ENCODE results near the gene TAS2R7. TPM values are rescaled to one million over a fixed set of nuclear protein-coding genes. Genes with fewer than 3 reads are reported as not detected.

TAS2R7 gene
- polyA plus RNA-seq, 2 of the 4 experiments (the other 2 are of a cell fraction) = not detected

- Histone ChIP-seq H3K4me2 (no peak overlapping the region), H3K27ac (no peak overlapping the region), H3K9me3 (no peaks in the 10 kb centered on the region), H3K4me1 (no peaks in the 10 kb centered on the region), H3K4me3 (no peak overlapping the region)
- DNase-seq (ENCODE audit: low read depth in 1 of 2, low spot score in 1 of 2) (no peak), FAIRE-seq (no peak), ATAC-seq (no peak)
- 42% methylated on average over 2 of the region's 2 CpGs for WGBS (ENCODE audit: missing lambda C conversion rate)
- POLR2A ChIA-PET = no interaction called here
- TF ChIP-seq TFCP2L1 (CRISPR knock-in tag; IDR thresholded peaks at IDR 0.05) (no peak), HDAC2 (IDR thresholded peaks at IDR 0.05) (no peak), CBX8 (IDR thresholded peaks at IDR 0.05) (no peak), MAFK (IDR thresholded peaks at IDR 0.05; ENCODE audit: partially characterized antibody) (no peak)
- TF ChIP-seq, protein P1, sequence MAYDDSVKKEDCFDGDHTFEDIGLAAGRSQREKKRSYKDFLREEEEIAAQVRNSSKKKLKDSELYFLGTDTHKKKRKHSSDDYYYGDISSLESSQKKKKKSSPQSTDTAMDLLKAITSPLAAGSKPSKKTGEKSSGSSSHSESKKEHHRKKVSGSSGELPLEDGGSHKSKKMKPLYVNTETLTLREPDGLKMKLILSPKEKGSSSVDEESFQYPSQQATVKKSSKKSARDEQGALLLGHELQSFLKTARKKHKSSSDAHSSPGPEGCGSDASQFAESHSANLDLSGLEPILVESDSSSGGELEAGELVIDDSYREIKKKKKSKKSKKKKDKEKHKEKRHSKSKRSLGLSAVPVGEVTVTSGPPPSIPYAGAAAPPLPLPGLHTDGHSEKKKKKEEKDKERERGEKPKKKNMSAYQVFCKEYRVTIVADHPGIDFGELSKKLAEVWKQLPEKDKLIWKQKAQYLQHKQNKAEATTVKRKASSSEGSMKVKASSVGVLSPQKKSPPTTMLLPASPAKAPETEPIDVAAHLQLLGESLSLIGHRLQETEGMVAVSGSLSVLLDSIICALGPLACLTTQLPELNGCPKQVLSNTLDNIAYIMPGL (CRISPR knock-in tag; IDR thresholded peaks at IDR 0.05; ENCODE audit: borderline replicate concordance) = no peak
- CTCF ChIA-PET = no interaction called here
Observed at GRCh38 chr12:10847744-10848143, 45.3 kb upstream of the TAS2R7 start.

DNA sequence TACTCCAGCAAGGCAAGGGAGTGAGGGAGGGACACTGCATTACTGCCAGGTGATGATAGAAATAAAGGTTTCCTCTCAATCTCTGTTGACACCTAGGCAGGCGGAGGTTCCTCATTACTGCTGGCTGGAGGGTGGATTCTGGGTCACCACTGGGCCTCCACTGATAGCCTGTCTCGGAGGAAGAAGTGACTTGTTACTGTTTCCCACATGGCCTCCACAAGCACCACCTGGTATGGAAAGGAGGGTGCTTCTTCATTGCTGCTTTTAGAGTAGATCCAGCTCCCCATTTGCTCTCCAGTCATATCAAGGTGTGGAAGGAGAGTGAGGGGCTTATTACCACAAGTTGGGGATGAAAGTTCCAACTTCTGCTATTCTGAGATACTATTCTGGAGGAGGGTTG, 40.4 kb upstream of the TAS2R7 start:
- no peak overlapping the region for H3K4me2 ChIP-seq
- 100% methylated on average over 2 of the region's 2 CpGs for WGBS (ENCODE audit: missing lambda C conversion rate)
- H3K4me1 ChIP-seq = no peaks in the 10 kb centered on the region
- ATAC-seq (no peak), DNase-seq (ENCODE audit: low read depth in 1 of 2, low spot score in 1 of 2) (no peak), FAIRE-seq (no peak)
- POLR2A ChIA-PET = no interaction called here
- TF ChIP-seq JUNB (IDR thresholded peaks at IDR 0.05) = no peak
- TF ChIP-seq BHLHE40 (IDR thresholded peaks at IDR 0.05; ENCODE audit: low read depth, low read length) = no peak
- TF ChIP-seq HOXA7 (CRISPR knock-in tag; IDR thresholded peaks at IDR 0.05) = no peak
- TF ChIP-seq, protein P2, sequence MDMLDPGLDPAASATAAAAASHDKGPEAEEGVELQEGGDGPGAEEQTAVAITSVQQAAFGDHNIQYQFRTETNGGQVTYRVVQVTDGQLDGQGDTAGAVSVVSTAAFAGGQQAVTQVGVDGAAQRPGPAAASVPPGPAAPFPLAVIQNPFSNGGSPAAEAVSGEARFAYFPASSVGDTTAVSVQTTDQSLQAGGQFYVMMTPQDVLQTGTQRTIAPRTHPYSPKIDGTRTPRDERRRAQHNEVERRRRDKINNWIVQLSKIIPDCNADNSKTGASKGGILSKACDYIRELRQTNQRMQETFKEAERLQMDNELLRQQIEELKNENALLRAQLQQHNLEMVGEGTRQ (IDR thresholded peaks at IDR 0.05) = no peak
- TF ChIP-seq, protein P3, sequence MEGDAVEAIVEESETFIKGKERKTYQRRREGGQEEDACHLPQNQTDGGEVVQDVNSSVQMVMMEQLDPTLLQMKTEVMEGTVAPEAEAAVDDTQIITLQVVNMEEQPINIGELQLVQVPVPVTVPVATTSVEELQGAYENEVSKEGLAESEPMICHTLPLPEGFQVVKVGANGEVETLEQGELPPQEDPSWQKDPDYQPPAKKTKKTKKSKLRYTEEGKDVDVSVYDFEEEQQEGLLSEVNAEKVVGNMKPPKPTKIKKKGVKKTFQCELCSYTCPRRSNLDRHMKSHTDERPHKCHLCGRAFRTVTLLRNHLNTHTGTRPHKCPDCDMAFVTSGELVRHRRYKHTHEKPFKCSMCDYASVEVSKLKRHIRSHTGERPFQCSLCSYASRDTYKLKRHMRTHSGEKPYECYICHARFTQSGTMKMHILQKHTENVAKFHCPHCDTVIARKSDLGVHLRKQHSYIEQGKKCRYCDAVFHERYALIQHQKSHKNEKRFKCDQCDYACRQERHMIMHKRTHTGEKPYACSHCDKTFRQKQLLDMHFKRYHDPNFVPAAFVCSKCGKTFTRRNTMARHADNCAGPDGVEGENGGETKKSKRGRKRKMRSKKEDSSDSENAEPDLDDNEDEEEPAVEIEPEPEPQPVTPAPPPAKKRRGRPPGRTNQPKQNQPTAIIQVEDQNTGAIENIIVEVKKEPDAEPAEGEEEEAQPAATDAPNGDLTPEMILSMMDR (IDR thresholded peaks at IDR 0.05) = no peak
- TF ChIP-seq JUN (IDR thresholded peaks at IDR 0.05) = no peak
- TF ChIP-seq RFX5 (IDR thresholded peaks at IDR 0.05) = no peak
- no peak for TF ChIP-seq E2F6 (IDR thresholded peaks at IDR 0.05; ENCODE audit: borderline replicate concordance, low read depth)
- no peak for TF ChIP-seq ZNF302 (CRISPR knock-in tag; IDR thresholded peaks at IDR 0.05)
- TF ChIP-seq MYC (IDR thresholded peaks at IDR 0.05; ENCODE audit: borderline replicate concordance, low read length) = no peak
- no peak for TF ChIP-seq RNF2 (IDR thresholded peaks at IDR 0.05; ENCODE audit: borderline replicate concordance, low read depth)
- TF ChIP-seq, protein P4, sequence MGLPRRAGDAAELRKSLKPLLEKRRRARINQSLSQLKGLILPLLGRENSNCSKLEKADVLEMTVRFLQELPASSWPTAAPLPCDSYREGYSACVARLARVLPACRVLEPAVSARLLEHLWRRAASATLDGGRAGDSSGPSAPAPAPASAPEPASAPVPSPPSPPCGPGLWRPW (IDR thresholded peaks at IDR 0.05) = no peak
- no peak for TF ChIP-seq CHD2 (IDR thresholded peaks at IDR 0.05; ENCODE audit: low read length, partially characterized antibody)
- TF ChIP-seq KDM5A (IDR thresholded peaks at IDR 0.05) = no peak
- H3K27ac ChIP-seq = no peak overlapping the region
- H3K9me3 ChIP-seq = no peaks in the 10 kb centered on the region
- H3K4me3 ChIP-seq = no peak overlapping the region
- CTCF ChIA-PET = no interaction called here

DNA sequence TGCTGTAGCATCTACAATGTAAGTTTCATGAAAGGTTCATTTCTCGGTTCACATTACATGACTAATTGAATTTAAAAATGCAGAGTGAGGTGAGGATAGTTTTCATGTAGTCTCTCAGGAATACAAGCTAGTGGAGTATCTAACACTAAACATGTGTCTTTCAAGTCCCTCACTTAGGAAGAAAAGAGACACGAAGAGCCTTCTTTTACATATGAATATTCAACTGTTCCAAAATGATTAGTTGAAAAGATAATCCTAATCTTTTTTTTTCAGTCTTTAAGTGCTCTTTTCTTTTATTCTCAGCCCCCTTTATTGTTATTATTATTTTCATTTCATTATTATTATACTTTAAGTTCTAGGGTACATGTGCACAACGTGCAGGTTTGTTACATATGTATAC, 36.0 kb upstream of the TAS2R7 start:
- no peak overlapping the region for H3K4me2 ChIP-seq
- H3K4me1 ChIP-seq = no peaks in the 10 kb centered on the region
- H3K9me3 ChIP-seq = no peaks in the 10 kb centered on the region
- ChIA-PET CTCF (interaction anchor here (0.8 kb wide), 1 partner anchor 23 kb away, joined by 3 read pairs; no protein-coding TSS in a partner anchor), POLR2A (no interaction called here)
- FAIRE-seq = no peak
- no peak overlapping the region for H3K4me3 ChIP-seq
- no peak for DNase-seq (ENCODE audit: low read depth in 1 of 2, low spot score in 1 of 2)
- 80% methylated on average over 3 of the region's 3 CpGs for WGBS (ENCODE audit: missing lambda C conversion rate)
- no peak overlapping the region for H3K27ac ChIP-seq
- no peak for ATAC-seq
- TF ChIP-seq POLR2AphosphoS2 (conservative IDR thresholded peaks at IDR 0.05; ENCODE audit: low read length) (no peak), RNF2 (IDR thresholded peaks at IDR 0.05; ENCODE audit: borderline replicate concordance, low read depth) (no peak), ZSCAN20 (CRISPR knock-in tag; IDR thresholded peaks at IDR 0.05) (no peak), ESRRA (IDR thresholded peaks at IDR 0.05; ENCODE audit: borderline replicate concordance, low read length) (no peak), FOSB (CRISPR knock-in tag; IDR thresholded peaks at IDR 0.05) (no peak), NFE2L2 (conservative IDR thresholded peaks at IDR 0.05; ENCODE audit: low read length) (no peak), EHF (CRISPR knock-in tag; IDR thresholded peaks at IDR 0.05) (no peak), BHLHE40 (IDR thresholded peaks at IDR 0.05; ENCODE audit: low read depth, low read length) (no peak), RARB (CRISPR knock-in tag; IDR thresholded peaks at IDR 0.05) (no peak), CEBPB (IDR thresholded peaks at IDR 0.05) (no peak), HOXA7 (CRISPR knock-in tag; IDR thresholded peaks at IDR 0.05) (no peak), JUNB (IDR thresholded peaks at IDR 0.05) (no peak), EHMT2 (IDR thresholded peaks at IDR 0.05; ENCODE audit: low read depth) (no peak), FOSL2 (IDR thresholded peaks at IDR 0.05) (no peak), FOSL2 (CRISPR knock-in tag; IDR thresholded peaks at IDR 0.05) (no peak), PHF8 (IDR thresholded peaks at IDR 0.05; ENCODE audit: borderline replicate concordance, low read depth) (no peak), CBX8 (IDR thresholded peaks at IDR 0.05) (no peak), NPAS2 (CRISPR knock-in tag; IDR thresholded peaks at IDR 0.05; ENCODE audit: borderline replicate concordance) (no peak)
